ENCODE results near the gene CEP85L. TPM values are rescaled to one million over a fixed set of nuclear protein-coding genes. Genes with fewer than 3 reads are reported as not detected.

CEP85L gene
- total and polyA plus RNA-seq, 2 of the 13 experiments (the other 11 are each of a cell fraction or from before 2014, with no cell fraction given) = 0.44 to 1.7 TPM

- TF ChIP-seq GRHL1 (CRISPR knock-in tag; conservative IDR thresholded peaks at IDR 0.05) = no peak
- no peak for TF ChIP-seq ZFP91 (CRISPR knock-in tag; IDR thresholded peaks at IDR 0.05; ENCODE audit: borderline replicate concordance)
- no peak for TF ChIP-seq ZNF597 (CRISPR knock-in tag; IDR thresholded peaks at IDR 0.05)
- no peak for TF ChIP-seq MIER3 (CRISPR knock-in tag; IDR thresholded peaks at IDR 0.05; ENCODE audit: borderline replicate concordance)
- no peak for TF ChIP-seq ZNF776 (CRISPR knock-in tag; IDR thresholded peaks at IDR 0.05)
- no peak for TF ChIP-seq DRAP1 (CRISPR knock-in tag; IDR thresholded peaks at IDR 0.05)
- no peak for TF ChIP-seq ATF7-NPFF (CRISPR knock-in tag; IDR thresholded peaks at IDR 0.05; ENCODE audit: low read depth)
- no peak for TF ChIP-seq NFE2L1 (CRISPR knock-in tag; IDR thresholded peaks at IDR 0.05; ENCODE audit: borderline replicate concordance)
- TF ChIP-seq RBM39 (IDR thresholded peaks at IDR 0.05; ENCODE audit: low read depth, low read length, poor library complexity, severe bottlenecking) = no peak
- TF ChIP-seq ESRRA (CRISPR knock-in tag; IDR thresholded peaks at IDR 0.05; ENCODE audit: low read depth) = no peak
- TF ChIP-seq U2AF2 (IDR thresholded peaks at IDR 0.05; ENCODE audit: low read depth, low read length) = no peak
- TF ChIP-seq ELK4 (CRISPR knock-in tag; IDR thresholded peaks at IDR 0.05; ENCODE audit: borderline replicate concordance) = no peak
- TF ChIP-seq ATF3 (CRISPR knock-in tag; IDR thresholded peaks at IDR 0.05) = peak; percentile 95
- peak; percentile 40; the same call in 1 of the 2 replicates for TF ChIP-seq PITX1 (CRISPR knock-in tag; IDR thresholded peaks at IDR 0.05)
- TF ChIP-seq ZNF496 (CRISPR knock-in tag; IDR thresholded peaks at IDR 0.05; ENCODE audit: insufficient replicate concordance) = no peak
- TF ChIP-seq ZNF335 (CRISPR knock-in tag; IDR thresholded peaks at IDR 0.05) = no peak
- no peak for TF ChIP-seq GMEB2 (CRISPR knock-in tag; IDR thresholded peaks at IDR 0.05; ENCODE audit: low read depth)
- peak; percentile 14; the same call in 1 of the 2 replicates for TF ChIP-seq KMT2B (CRISPR knock-in tag; IDR thresholded peaks at IDR 0.05)
- no peak for TF ChIP-seq ZNF878 (CRISPR knock-in tag; IDR thresholded peaks at IDR 0.05)
- TF ChIP-seq ZNF264 (CRISPR knock-in tag; IDR thresholded peaks at IDR 0.05) = no peak
- TF ChIP-seq THAP8 (CRISPR knock-in tag; IDR thresholded peaks at IDR 0.05; ENCODE audit: borderline replicate concordance) = no peak
Measured at GRCh38 chr6:118469468-118469867, 181.9 kb downstream of the CEP85L start (continued).

Data from HepG2 (cell line).